GM20431 (cell line): ENCODE results near the gene ATXN7.

Source experiments
- in situ Hi-C: fragments of 300-500 bp; cut with MseI, MboI; formaldehyde crosslinking; loops from one replicate; pipeline ENCODE4 v1.15.0; 2020; ENCODE audit warnings: low sequenced_read_pairs; ENCODE audit not compliant: unreplicated experiment

ATXN7 gene

GRCh38 chr3:63931290-63931689 is 67.6 kb downstream of the ATXN7 start:
- in situ Hi-C loops, result no loop called here

GRCh38 chr3:63932509-63933212 is 69.0 kb downstream of the ATXN7 start:
- in situ Hi-C loops, result no loop called here

GRCh38 chr3:63933459-63933858 is 69.8 kb downstream of the ATXN7 start:
- in situ Hi-C loops, result no loop called here

GRCh38 chr3:63934041-63934866 is 70.6 kb downstream of the ATXN7 start:
- in situ Hi-C loops, result no loop called here

GRCh38 chr3:63936925-63937324 is 73.3 kb downstream of the ATXN7 start:
- in situ Hi-C loops, result no loop called here

- in situ Hi-C loops, result no loop called here
Observed at GRCh38 chr3:63937661-63938651, 74.3 kb downstream of the ATXN7 start.

- in situ Hi-C loops, result no loop called here
Observed at GRCh38 chr3:63940389-63940757, 76.7 kb downstream of the ATXN7 start.

GRCh38 chr3:63942528-63942927 is 78.9 kb downstream of the ATXN7 start:
- in situ Hi-C loops, result no loop called here

GRCh38 chr3:63943678-63944077 is 80.0 kb downstream of the ATXN7 start:
- in situ Hi-C loops, result no loop called here

- in situ Hi-C loops, result no loop called here
Observed at GRCh38 chr3:63945558-63946096, 82.0 kb downstream of the ATXN7 start.

- in situ Hi-C loops, result no loop called here
Observed at GRCh38 chr3:63946753-63947152, 83.1 kb downstream of the ATXN7 start.

GRCh38 chr3:63947594-63947993 is 83.9 kb downstream of the ATXN7 start:
- in situ Hi-C loops, result no loop called here

GRCh38 chr3:63949005-63949404 is 85.3 kb downstream of the ATXN7 start:
- in situ Hi-C loops, result no loop called here

GRCh38 chr3:63950698-63951097 is 87.0 kb downstream of the ATXN7 start:
- in situ Hi-C loops, result no loop called here

- in situ Hi-C loops, result no loop called here
Observed at GRCh38 chr3:63951492-63952247, 88.0 kb downstream of the ATXN7 start.

GRCh38 chr3:63952248-63952594 is 88.6 kb downstream of the ATXN7 start:
- in situ Hi-C loops, result no loop called here

GRCh38 chr3:63954182-63954581 is 90.5 kb downstream of the ATXN7 start:
- in situ Hi-C loops, result no loop called here

- in situ Hi-C loops, result no loop called here
Observed at GRCh38 chr3:63955036-63955650, 91.5 kb downstream of the ATXN7 start.
